Liver (tissue), 9 donors: Measurements from ENCODE around the gene TLR8. TPM values are rescaled to one million over a fixed set of nuclear protein-coding genes. Genes with fewer than 3 reads are reported as not detected.

ENCODE experiments used
- DNase-seq: peaks from one replicate; pipeline ENCODE4 v3.0.0-alpha.2; 2017; ENCODE audit warnings: low spot score
- H3K27ac ChIP-seq, 2 donors: one replicate each; pipeline ENCODE4 v1.7.0; 2013; ENCODE audit warnings: inconsistent platforms in 2 of 2, low read length in 2 of 2, control low read depth in 1 of 2, low read depth in 1 of 2, mild to moderate bottlenecking in 1 of 2
- H3K27me3 ChIP-seq, 4 donors: one replicate each; pipeline versions ENCODE4 v1.6.1 to v1.7.0; 2013; ENCODE audit warnings: low read length in 3 of 4, inconsistent platforms in 1 of 4, mild to moderate bottlenecking in 1 of 4, moderate library complexity in 1 of 4; ENCODE audit not compliant: control insufficient read depth in 4 of 4, insufficient read depth in 4 of 4
- H3K36me3 ChIP-seq, 4 donors: one replicate each; pipeline versions ENCODE4 v1.6.1 to v1.7.0; 2013; ENCODE audit warnings: low read length in 3 of 4, mild to moderate bottlenecking in 3 of 4, low read depth in 1 of 4, moderate library complexity in 1 of 4; ENCODE audit not compliant: control insufficient read depth in 4 of 4, insufficient read depth in 3 of 4
- H3K4me1 ChIP-seq, 4 donors: one replicate each; pipeline versions ENCODE4 v1.6.1 to v1.7.0; 2013; ENCODE audit warnings: low read length in 3 of 4, mild to moderate bottlenecking in 3 of 4, moderate library complexity in 1 of 4; ENCODE audit not compliant: control insufficient read depth in 4 of 4, insufficient read depth in 4 of 4
- H3K4me3 ChIP-seq, 3 donors: one replicate each; pipeline versions ENCODE4 v1.6.1 to v1.7.0; 2013; ENCODE audit warnings: low read length in 3 of 3, control low read depth in 1 of 3, low read depth in 1 of 3, mild to moderate bottlenecking in 1 of 3
- H3K9ac ChIP-seq, 2 donors: one replicate each; pipeline ENCODE4 v1.7.0; 2013; ENCODE audit warnings: low read length in 2 of 2, mild to moderate bottlenecking in 2 of 2, moderate library complexity in 2 of 2, control low read depth in 1 of 2, low read depth in 1 of 2
- H3K9me3 ChIP-seq, 4 donors: one replicate each; pipeline versions ENCODE4 v1.6.1 to v1.7.0; 2013; ENCODE audit warnings: low read length in 3 of 4; ENCODE audit not compliant: control insufficient read depth in 4 of 4
- FOXA2 ChIP-seq: IDR thresholded peaks from 2 replicates; pipeline ENCODE4 v1.6.1; 2016; ENCODE audit warnings: antibody characterized with exemption
- GABPA ChIP-seq, 2 donors: IDR thresholded peaks in 1 of 2; conservative IDR thresholded peaks in 1 of 2; 2 replicates each; pipeline ENCODE4 v1.6.1; 2016; ENCODE audit warnings: antibody characterized with exemption in 2 of 2, mild to moderate bottlenecking in 1 of 2, moderate library complexity in 1 of 2
- HNF4A ChIP-seq, 2 donors: conservative IDR thresholded peaks; 2 replicates each; pipeline ENCODE4 v1.6.1; 2016; ENCODE audit warnings: antibody characterized with exemption in 2 of 2, mild to moderate bottlenecking in 2 of 2
- HNF4G ChIP-seq: IDR thresholded peaks from 2 replicates; pipeline ENCODE4 v1.6.1; 2016; ENCODE audit warnings: antibody characterized with exemption
- JUND ChIP-seq, 2 donors: IDR thresholded peaks; 2 replicates each; pipeline ENCODE4 v1.6.1; 2016; ENCODE audit warnings: antibody characterized with exemption in 2 of 2
- NR2F2 ChIP-seq: IDR thresholded peaks from 2 replicates; pipeline ENCODE4 v1.6.1; 2016; ENCODE audit warnings: antibody characterized with exemption
- RAD21 ChIP-seq, 2 donors: IDR thresholded peaks; 2 replicates each; pipeline ENCODE4 v1.6.1; 2016; ENCODE audit warnings: antibody characterized with exemption in 2 of 2, mild to moderate bottlenecking in 2 of 2
- RXRA ChIP-seq, 2 donors: IDR thresholded peaks; 2 replicates each; pipeline ENCODE4 v1.6.1; 2017 to 2018; ENCODE audit warnings: antibody characterized with exemption in 2 of 2, mild to moderate bottlenecking in 1 of 2
- SP1 ChIP-seq: IDR thresholded peaks from 2 replicates; pipeline ENCODE4 v1.6.1; 2018; ENCODE audit warnings: antibody characterized with exemption, mild to moderate bottlenecking
- TAF1 ChIP-seq: conservative IDR thresholded peaks from 2 replicates; pipeline ENCODE4 v1.6.1; 2016; ENCODE audit warnings: antibody characterized with exemption, mild to moderate bottlenecking
- YY1 ChIP-seq: IDR thresholded peaks from 2 replicates; pipeline ENCODE4 v1.6.1; 2016; ENCODE audit warnings: antibody characterized with exemption, mild to moderate bottlenecking
- WGBS: extraction: QIAGEN DNeasy Blood & Tissue Kit; methylation state at CpG from one replicate; pipeline ENCODE4 v1.1.7; 2013; 5-methylcytosine and 5-hydroxymethylcytosine counted together
- polyA plus RNA-seq, 2 donors: library from polyadenylated mRNA; stranded (reverse) in 1 of 2; unstranded in 1 of 2; fragments of 200-250 nt in 1 of 2; fragments of >200 nt in 1 of 2; fragmentation: Nextera tagmentation in 1 of 2; extraction: Ambion mirVana in 1 of 2; gene quantifications; one replicate each; pipeline versions ENCODE4 v1.2.1 to v1.2.3, GENCODE V29; 2013 to 2015
- total RNA-seq, 2 donors: library from RNA; depleted of rRNA; stranded (reverse); fragments of >200 nt; gene quantifications; one replicate each; pipeline ENCODE4 v1.2.3, GENCODE V29; 2014
- TF ChIP-seq, protein P1 (sequence below): IDR thresholded peaks from 2 replicates; pipeline ENCODE4 v1.6.1; 2016; ENCODE audit warnings: antibody characterized with exemption, mild to moderate bottlenecking
- TF ChIP-seq, protein P2 (sequence below): IDR thresholded peaks from 2 replicates; pipeline ENCODE4 v1.6.1; 2016; ENCODE audit warnings: antibody characterized with exemption
- TF ChIP-seq, protein P3 (sequence below): IDR thresholded peaks from 2 replicates; pipeline ENCODE4 v1.6.1; 2016; ENCODE audit warnings: antibody characterized with exemption
- TF ChIP-seq, protein P4 (sequence below): fragments of 150-350 bp; IDR thresholded peaks from 2 replicates; pipeline ENCODE4 v1.5.1; 2017; ENCODE audit warnings: improper control_type of control experiment, low read depth, low read length; ENCODE audit not compliant: missing input control
- donor health status: healthy.
- donor health status: healthy.
- donor health status: healthy.
- donor health status: healthy.
- donor health status: healthy.

TLR8 gene
- total and polyA plus RNA-seq, 4 donors: 0.28 to 4.6 (median 2.1) TPM

DNA sequence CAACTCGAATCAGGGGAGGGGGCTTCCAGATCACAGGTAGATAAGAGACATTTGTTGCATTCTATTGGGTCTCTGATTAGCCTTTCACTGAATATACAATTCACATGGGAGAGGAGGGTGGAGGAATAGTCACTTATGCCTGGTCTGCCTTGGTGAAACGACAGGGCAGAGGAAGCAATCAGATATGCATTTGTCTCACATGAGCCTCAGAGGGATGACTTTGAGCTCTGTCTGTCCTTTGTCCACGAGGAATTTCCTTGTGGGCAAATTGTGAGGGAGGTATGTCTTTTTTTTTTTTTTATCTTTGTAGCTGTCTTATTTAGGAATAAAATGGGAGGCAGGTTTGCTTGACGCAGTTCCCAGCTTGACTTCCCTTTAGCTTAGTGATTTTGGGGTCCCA is 40.0 kb downstream of the TLR8 start:
- no peak overlapping the region for H3K9ac ChIP-seq
- no peak overlapping the region for H3K27ac ChIP-seq
- no peaks in the 10 kb centered on the region for H3K27me3 ChIP-seq
- TF ChIP-seq, protein P1, sequence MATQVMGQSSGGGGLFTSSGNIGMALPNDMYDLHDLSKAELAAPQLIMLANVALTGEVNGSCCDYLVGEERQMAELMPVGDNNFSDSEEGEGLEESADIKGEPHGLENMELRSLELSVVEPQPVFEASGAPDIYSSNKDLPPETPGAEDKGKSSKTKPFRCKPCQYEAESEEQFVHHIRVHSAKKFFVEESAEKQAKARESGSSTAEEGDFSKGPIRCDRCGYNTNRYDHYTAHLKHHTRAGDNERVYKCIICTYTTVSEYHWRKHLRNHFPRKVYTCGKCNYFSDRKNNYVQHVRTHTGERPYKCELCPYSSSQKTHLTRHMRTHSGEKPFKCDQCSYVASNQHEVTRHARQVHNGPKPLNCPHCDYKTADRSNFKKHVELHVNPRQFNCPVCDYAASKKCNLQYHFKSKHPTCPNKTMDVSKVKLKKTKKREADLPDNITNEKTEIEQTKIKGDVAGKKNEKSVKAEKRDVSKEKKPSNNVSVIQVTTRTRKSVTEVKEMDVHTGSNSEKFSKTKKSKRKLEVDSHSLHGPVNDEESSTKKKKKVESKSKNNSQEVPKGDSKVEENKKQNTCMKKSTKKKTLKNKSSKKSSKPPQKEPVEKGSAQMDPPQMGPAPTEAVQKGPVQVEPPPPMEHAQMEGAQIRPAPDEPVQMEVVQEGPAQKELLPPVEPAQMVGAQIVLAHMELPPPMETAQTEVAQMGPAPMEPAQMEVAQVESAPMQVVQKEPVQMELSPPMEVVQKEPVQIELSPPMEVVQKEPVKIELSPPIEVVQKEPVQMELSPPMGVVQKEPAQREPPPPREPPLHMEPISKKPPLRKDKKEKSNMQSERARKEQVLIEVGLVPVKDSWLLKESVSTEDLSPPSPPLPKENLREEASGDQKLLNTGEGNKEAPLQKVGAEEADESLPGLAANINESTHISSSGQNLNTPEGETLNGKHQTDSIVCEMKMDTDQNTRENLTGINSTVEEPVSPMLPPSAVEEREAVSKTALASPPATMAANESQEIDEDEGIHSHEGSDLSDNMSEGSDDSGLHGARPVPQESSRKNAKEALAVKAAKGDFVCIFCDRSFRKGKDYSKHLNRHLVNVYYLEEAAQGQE: no peak
- TF ChIP-seq FOXA2 (no peak), NR2F2 (no peak), TAF1 (no peak), SP1 (no peak), RXRA (IDR thresholded peaks at IDR 0.05) (no peak), GABPA (IDR thresholded peaks at IDR 0.05 in 1 of 2, conservative IDR thresholded peaks at IDR 0.05 in 1 of 2) (no peak), HNF4A (conservative IDR thresholded peaks at IDR 0.05) (no peak), HNF4G (no peak)
- TF ChIP-seq, protein P2, sequence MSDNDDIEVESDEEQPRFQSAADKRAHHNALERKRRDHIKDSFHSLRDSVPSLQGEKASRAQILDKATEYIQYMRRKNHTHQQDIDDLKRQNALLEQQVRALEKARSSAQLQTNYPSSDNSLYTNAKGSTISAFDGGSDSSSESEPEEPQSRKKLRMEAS: no peak
- TF ChIP-seq, protein P3, sequence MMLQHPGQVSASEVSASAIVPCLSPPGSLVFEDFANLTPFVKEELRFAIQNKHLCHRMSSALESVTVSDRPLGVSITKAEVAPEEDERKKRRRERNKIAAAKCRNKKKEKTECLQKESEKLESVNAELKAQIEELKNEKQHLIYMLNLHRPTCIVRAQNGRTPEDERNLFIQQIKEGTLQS: no peak
- TF ChIP-seq, protein P4, sequence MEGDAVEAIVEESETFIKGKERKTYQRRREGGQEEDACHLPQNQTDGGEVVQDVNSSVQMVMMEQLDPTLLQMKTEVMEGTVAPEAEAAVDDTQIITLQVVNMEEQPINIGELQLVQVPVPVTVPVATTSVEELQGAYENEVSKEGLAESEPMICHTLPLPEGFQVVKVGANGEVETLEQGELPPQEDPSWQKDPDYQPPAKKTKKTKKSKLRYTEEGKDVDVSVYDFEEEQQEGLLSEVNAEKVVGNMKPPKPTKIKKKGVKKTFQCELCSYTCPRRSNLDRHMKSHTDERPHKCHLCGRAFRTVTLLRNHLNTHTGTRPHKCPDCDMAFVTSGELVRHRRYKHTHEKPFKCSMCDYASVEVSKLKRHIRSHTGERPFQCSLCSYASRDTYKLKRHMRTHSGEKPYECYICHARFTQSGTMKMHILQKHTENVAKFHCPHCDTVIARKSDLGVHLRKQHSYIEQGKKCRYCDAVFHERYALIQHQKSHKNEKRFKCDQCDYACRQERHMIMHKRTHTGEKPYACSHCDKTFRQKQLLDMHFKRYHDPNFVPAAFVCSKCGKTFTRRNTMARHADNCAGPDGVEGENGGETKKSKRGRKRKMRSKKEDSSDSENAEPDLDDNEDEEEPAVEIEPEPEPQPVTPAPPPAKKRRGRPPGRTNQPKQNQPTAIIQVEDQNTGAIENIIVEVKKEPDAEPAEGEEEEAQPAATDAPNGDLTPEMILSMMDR: no peak
- peaks cover 4 to 15% (median 11%) of the 10 kb centered on the region in 4 donors for H3K4me1 ChIP-seq
- no peak for DNase-seq
- H3K9me3 ChIP-seq: no peaks in the 10 kb centered on the region
- H3K4me3 ChIP-seq: no peak overlapping the region
- WGBS: 75% methylated on average over 4 of the region's 4 CpGs
- no peaks in the 10 kb centered on the region for H3K36me3 ChIP-seq

DNA sequence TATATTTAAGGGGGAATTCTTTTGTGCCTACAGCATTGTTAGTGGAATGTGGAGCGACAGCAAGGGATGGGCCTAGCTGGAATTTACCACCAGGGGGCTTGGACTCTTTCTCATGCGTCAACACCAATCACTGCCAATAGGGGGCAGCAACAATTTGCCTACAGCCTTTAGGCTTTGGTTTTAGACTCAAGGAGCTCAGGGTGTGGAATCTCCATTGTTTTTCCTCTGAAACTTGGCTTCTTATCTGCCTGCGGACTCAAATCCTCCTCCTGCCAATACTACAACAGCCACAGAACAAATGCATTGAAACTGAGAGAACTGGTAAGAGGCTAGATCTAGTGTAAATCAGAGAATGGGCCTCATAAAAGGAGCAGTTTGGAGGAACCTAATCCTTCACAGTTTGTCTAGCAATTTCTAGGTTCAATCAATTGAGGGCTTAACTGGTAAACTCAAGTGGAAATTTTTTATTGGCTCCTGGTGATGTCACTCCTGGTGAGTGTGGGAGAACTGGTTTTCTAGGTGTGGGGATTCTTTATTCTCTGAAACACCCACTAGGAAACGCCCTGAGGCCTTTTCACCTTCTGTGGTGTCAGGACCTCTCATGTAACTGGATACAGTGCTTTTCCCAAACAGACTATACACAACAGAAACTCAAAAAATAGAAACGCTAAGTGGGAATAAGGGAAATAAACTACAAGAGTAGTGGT is 40.6 kb downstream of the TLR8 start:
- 65% methylated on average over 5 of the region's 5 CpGs for WGBS
- TF ChIP-seq, protein P4: peak; percentile 99
- peak; percentile 12 for TF ChIP-seq YY1
- peak in 1 of 2 donors; percentile 32 for TF ChIP-seq RXRA (IDR thresholded peaks at IDR 0.05)
- no peak for TF ChIP-seq NR2F2
- no peak for TF ChIP-seq JUND (IDR thresholded peaks at IDR 0.05)
- peak; percentile 89 to 97 for TF ChIP-seq RAD21 (IDR thresholded peaks at IDR 0.05)
- Histone ChIP-seq H3K27ac (peak overlapping the region in 1 of 2 donors; percentile 10), H3K27me3 (no peaks in the 10 kb centered on the region), H3K4me3 (no peak overlapping the region), H3K9me3 (no peaks in the 10 kb centered on the region), H3K36me3 (no peaks in the 10 kb centered on the region), H3K9ac (peak overlapping the region in 1 of 2 donors; percentile 13), H3K4me1 (peaks cover 4 to 15% (median 11%) of the 10 kb centered on the region in 4 donors)
- DNase-seq: peak; percentile 56
